ENCODE measurements around the gene DCP2. TPM values are rescaled to one million over a fixed set of nuclear protein-coding genes. Genes with fewer than 3 reads are reported as not detected.

DCP2 gene
- total RNA-seq, 2 donors from 2014 or later, result 12.9 to 38.4 TPM

GRCh38 chr5:113020461-113021273, 44.1 kb downstream of the DCP2 start:
- ATAC-seq (ENCODE audit: insufficient number of reproducible peaks, low FRiP score, low read depth), result no peak
- no peak for TF ChIP-seq CTCF (IDR thresholded peaks at IDR 0.05)
- H3K27me3 ChIP-seq (replicated peaks; ENCODE audit: insufficient read depth), result no peaks in the 10 kb centered on the region

GRCh38 chr5:113022661-113023060, 46.1 kb downstream of the DCP2 start:
- Histone ChIP-seq H3K4me1 (ENCODE audit: control insufficient read depth in 1 of 2, low read depth in 2 of 2) (no peaks in the 10 kb centered on the region), H3K27ac (no peak overlapping the region), H3K27me3 (replicated peaks; ENCODE audit: insufficient read depth) (no peaks in the 10 kb centered on the region), H3K9me3 (no peaks in the 10 kb centered on the region), H3K36me3 (peaks cover 10% of the 10 kb centered on the region), H3K4me3 (no peak overlapping the region)
- DNase-seq (ENCODE audit: low spot score) (no peak), ATAC-seq (ENCODE audit: insufficient number of reproducible peaks, low FRiP score, low read depth) (no peak)
- TF ChIP-seq CTCF (IDR thresholded peaks at IDR 0.05), result no peak

More at GRCh38 chr5:113020461-113021273, 44.1 kb downstream of the DCP2 start:
- no peak overlapping the region for H3K4me3 ChIP-seq
- no peaks in the 10 kb centered on the region for H3K36me3 ChIP-seq
- no peak overlapping the region for H3K27ac ChIP-seq
- no peaks in the 10 kb centered on the region for H3K4me1 ChIP-seq (ENCODE audit: control insufficient read depth in 1 of 2, low read depth in 2 of 2)
- H3K9me3 ChIP-seq, result no peaks in the 10 kb centered on the region
- no peak for DNase-seq (ENCODE audit: low spot score)

- no peak for ATAC-seq (ENCODE audit: insufficient number of reproducible peaks, low FRiP score, low read depth)
- H3K27ac ChIP-seq, result no peak overlapping the region
- DNase-seq (ENCODE audit: low spot score), result no peak
- H3K4me3 ChIP-seq, result no peak overlapping the region
- no peaks in the 10 kb centered on the region for H3K9me3 ChIP-seq
- TF ChIP-seq CTCF (IDR thresholded peaks at IDR 0.05), result no peak
- no peaks in the 10 kb centered on the region for H3K27me3 ChIP-seq (replicated peaks; ENCODE audit: insufficient read depth)
- peaks cover 14% of the 10 kb centered on the region for H3K36me3 ChIP-seq
- H3K4me1 ChIP-seq (ENCODE audit: control insufficient read depth in 1 of 2, low read depth in 2 of 2), result no peaks in the 10 kb centered on the region
Observed at GRCh38 chr5:113024076-113024697, 47.6 kb downstream of the DCP2 start.

- H3K27ac ChIP-seq, result no peak overlapping the region
- H3K27me3 ChIP-seq (replicated peaks; ENCODE audit: insufficient read depth), result no peaks in the 10 kb centered on the region
- H3K4me3 ChIP-seq, result no peak overlapping the region
- H3K9me3 ChIP-seq, result no peaks in the 10 kb centered on the region
- no peaks in the 10 kb centered on the region for H3K4me1 ChIP-seq (ENCODE audit: control insufficient read depth in 1 of 2, low read depth in 2 of 2)
- TF ChIP-seq CTCF (IDR thresholded peaks at IDR 0.05), result no peak
- no peak for ATAC-seq (ENCODE audit: insufficient number of reproducible peaks, low FRiP score, low read depth)
- peaks cover 14% of the 10 kb centered on the region for H3K36me3 ChIP-seq
- no peak for DNase-seq (ENCODE audit: low spot score)
Observed at GRCh38 chr5:113025596-113025995, 49.0 kb downstream of the DCP2 start.

GRCh38 chr5:113026211-113026610, 49.6 kb downstream of the DCP2 start:
- Histone ChIP-seq H3K4me3 (no peak overlapping the region), H3K36me3 (peaks cover 14% of the 10 kb centered on the region), H3K27me3 (replicated peaks; ENCODE audit: insufficient read depth) (no peaks in the 10 kb centered on the region), H3K27ac (no peak overlapping the region), H3K9me3 (no peaks in the 10 kb centered on the region), H3K4me1 (ENCODE audit: control insufficient read depth in 1 of 2, low read depth in 2 of 2) (no peaks in the 10 kb centered on the region)
- no peak for TF ChIP-seq CTCF (IDR thresholded peaks at IDR 0.05)
- DNase-seq (ENCODE audit: low spot score) (no peak), ATAC-seq (ENCODE audit: insufficient number of reproducible peaks, low FRiP score, low read depth) (no peak)
